ENCODE results near the gene ING4. TPM values are rescaled to one million over a fixed set of nuclear protein-coding genes. Genes with fewer than 3 reads are reported as not detected.
A peak's percentile ranks its signal among the peaks of the same experiment; 100 is the strongest.

ING4 gene
- total and polyA plus RNA-seq, 2 of the 13 experiments (the other 11 are each of a cell fraction or from before 2014, with no cell fraction given), result 14.4 to 32.4 TPM

DNA sequence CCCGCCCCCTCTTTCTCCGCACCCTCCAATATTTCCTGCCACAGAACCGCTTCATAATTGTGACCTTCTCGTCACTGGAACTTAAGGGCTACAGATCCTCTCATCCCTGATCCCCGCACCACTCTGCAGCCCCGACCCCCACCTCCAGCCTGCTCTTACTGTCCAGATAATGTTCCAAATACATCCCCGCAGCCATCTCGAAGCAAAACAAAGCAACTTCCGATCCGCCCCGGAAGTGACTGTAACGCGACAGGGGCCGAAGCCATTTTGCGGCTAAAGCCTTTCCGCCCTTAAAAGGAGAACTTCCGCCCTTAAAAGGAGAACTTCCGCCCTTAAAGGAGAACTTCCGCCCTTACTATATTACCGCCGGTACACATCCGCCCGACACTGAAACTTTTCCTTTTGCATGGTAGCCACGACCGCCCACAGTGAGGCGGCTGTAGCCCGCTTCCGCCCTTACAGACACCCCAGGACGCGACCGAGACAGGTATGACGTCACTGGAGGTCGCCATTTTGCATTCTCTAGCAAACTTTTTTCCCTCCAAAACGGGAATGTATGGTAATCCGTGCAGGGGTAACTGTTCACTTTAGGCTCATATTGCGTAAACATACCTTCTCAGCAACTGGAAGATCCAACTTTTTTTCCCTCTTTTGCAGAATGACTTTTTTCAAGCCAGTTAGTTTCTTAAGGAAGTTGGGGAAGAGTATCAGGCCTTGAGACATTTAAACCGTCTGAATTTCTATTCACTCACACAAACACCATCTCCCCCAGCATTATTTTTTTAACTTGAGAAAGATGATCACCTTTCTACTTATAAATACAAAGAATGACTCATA lies at the start of gene ING4 (continued):
- peak; percentile 98 for TF ChIP-seq FOXK1 (CRISPR knock-in tag; IDR thresholded peaks at IDR 0.05; ENCODE audit: borderline replicate concordance, low read depth)
- no peak; the same call in 1 of the 2 replicates for TF ChIP-seq ZIK1 (CRISPR knock-in tag; IDR thresholded peaks at IDR 0.05; ENCODE audit: borderline replicate concordance, low read depth)
- TF ChIP-seq GPBP1L1 (CRISPR knock-in tag; IDR thresholded peaks at IDR 0.05), result no peak
- TF ChIP-seq ZNF709 (CRISPR knock-in tag; IDR thresholded peaks at IDR 0.05), result no peak
- peak; percentile 94; the same call in 1 of the 2 replicates for TF ChIP-seq ZNF350 (CRISPR knock-in tag; IDR thresholded peaks at IDR 0.05; ENCODE audit: borderline replicate concordance, low read depth)
- TF ChIP-seq THAP7 (CRISPR knock-in tag; IDR thresholded peaks at IDR 0.05), result peak; percentile 99
- TF ChIP-seq ZNF605 (CRISPR knock-in tag; IDR thresholded peaks at IDR 0.05), result peak; percentile 46; the same call in 1 of the 2 replicates
- TF ChIP-seq, protein P1, sequence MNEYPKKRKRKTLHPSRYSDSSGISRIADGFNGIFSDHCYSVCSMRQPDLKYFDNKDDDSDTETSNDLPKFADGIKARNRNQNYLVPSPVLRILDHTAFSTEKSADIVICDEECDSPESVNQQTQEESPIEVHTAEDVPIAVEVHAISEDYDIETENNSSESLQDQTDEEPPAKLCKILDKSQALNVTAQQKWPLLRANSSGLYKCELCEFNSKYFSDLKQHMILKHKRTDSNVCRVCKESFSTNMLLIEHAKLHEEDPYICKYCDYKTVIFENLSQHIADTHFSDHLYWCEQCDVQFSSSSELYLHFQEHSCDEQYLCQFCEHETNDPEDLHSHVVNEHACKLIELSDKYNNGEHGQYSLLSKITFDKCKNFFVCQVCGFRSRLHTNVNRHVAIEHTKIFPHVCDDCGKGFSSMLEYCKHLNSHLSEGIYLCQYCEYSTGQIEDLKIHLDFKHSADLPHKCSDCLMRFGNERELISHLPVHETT (CRISPR knock-in tag; conservative IDR thresholded peaks at IDR 0.05), result no peak
- TF ChIP-seq SP5 (CRISPR knock-in tag; IDR thresholded peaks at IDR 0.05; ENCODE audit: borderline replicate concordance, low read depth), result peak; percentile 45; the same call in 1 of the 2 replicates
- peak; percentile 66 for TF ChIP-seq GMEB2 (CRISPR knock-in tag; IDR thresholded peaks at IDR 0.05; ENCODE audit: low read depth)
- TF ChIP-seq HNRNPK (IDR thresholded peaks at IDR 0.05; ENCODE audit: low read depth, low read length, poor library complexity, severe bottlenecking), result no peak
- TF ChIP-seq, protein P2, sequence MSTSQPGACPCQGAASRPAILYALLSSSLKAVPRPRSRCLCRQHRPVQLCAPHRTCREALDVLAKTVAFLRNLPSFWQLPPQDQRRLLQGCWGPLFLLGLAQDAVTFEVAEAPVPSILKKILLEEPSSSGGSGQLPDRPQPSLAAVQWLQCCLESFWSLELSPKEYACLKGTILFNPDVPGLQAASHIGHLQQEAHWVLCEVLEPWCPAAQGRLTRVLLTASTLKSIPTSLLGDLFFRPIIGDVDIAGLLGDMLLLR (CRISPR knock-in tag; IDR thresholded peaks at IDR 0.05), result peak; percentile 58; the same call in 1 of the 2 replicates
- TF ChIP-seq SOX5 (CRISPR knock-in tag; IDR thresholded peaks at IDR 0.05; ENCODE audit: borderline replicate concordance), result peak; percentile 55
- TF ChIP-seq FOXP1 (IDR thresholded peaks at IDR 0.05), result no peak
- TF ChIP-seq FOXP1 (CRISPR knock-in tag; IDR thresholded peaks at IDR 0.05), result no peak
- peak; percentile 38; the same call in 1 of the 2 replicates for TF ChIP-seq SIX4 (CRISPR knock-in tag; IDR thresholded peaks at IDR 0.05)
- no peak for TF ChIP-seq ZNF530 (CRISPR knock-in tag; IDR thresholded peaks at IDR 0.05; ENCODE audit: low read depth)
- no peak for TF ChIP-seq AFF4 (CRISPR knock-in tag; IDR thresholded peaks at IDR 0.05)
- TF ChIP-seq ELF1 (CRISPR knock-in tag; IDR thresholded peaks at IDR 0.05), result peak; percentile 100
- TF ChIP-seq NFE2 (CRISPR knock-in tag; IDR thresholded peaks at IDR 0.05), result no peak
